ENCODE data around the gene VWF. TPM values are rescaled to one million over a fixed set of nuclear protein-coding genes. Genes with fewer than 3 reads are reported as not detected.

The VWF gene
- total and polyA plus RNA-seq, 2 experiments from 2014 or later: 0.42 to 0.56 TPM

DNA sequence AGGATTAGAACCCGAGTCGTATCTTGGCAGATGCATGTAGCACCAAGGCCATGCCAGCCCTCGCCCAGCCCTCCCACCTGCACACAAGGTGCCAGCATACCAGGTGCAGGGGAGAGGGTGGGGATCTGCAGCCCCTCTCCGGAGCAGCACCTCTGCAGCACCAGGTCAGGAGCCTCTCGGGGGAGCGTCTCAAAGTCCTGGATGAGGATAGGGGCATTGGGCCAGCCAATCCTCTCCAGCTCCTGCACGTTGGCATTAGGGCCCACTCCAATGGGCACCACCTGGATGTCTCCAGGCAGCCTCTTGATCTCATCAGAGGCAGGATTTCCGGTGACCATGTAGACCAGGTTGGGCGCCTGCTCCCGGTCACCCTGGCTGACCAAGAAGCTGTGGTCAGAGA lies 106.2 kb downstream of the VWF start:
- H3K4me3 Mint-ChIP-seq: no peak overlapping the region
- no peaks in the 10 kb centered on the region for H3K4me1 ChIP-seq (ENCODE audit: insufficient read depth)
- H3K27ac ChIP-seq (ENCODE audit: low read depth): no peak overlapping the region
- no peaks in the 10 kb centered on the region for H3K79me2 ChIP-seq (replicated peaks; ENCODE audit: insufficient read depth)
- H3K27ac Mint-ChIP-seq: no peak overlapping the region
- DNase-seq (ENCODE audit: low spot score) (no peak), ATAC-seq (no peak)
- H4K20me1 ChIP-seq (replicated peaks; ENCODE audit: insufficient read depth): no peaks in the 10 kb centered on the region; the same call in 1 of the 2 replicates
- TF ChIP-seq ZNF331 (CRISPR knock-in tag; IDR thresholded peaks at IDR 0.05; ENCODE audit: low read depth) (no peak), ZNF462 (CRISPR knock-in tag; IDR thresholded peaks at IDR 0.05) (no peak), EZH2 (IDR thresholded peaks at IDR 0.05; ENCODE audit: low read depth, unreplicated experiment) (no peak), ZNF114 (CRISPR knock-in tag; IDR thresholded peaks at IDR 0.05) (no peak), STAT1 (IDR thresholded peaks at IDR 0.05; ENCODE audit: unreplicated experiment) (no peak), CTCF (conservative IDR thresholded peaks at IDR 0.05; ENCODE audit: low read depth in 2 of 2) (no peak), CREB1 (CRISPR knock-in tag; IDR thresholded peaks at IDR 0.05; ENCODE audit: low read depth) (no peak), ETS1 (IDR thresholded peaks at IDR 0.05) (no peak), POLR2AphosphoS5 (IDR thresholded peaks at IDR 0.05; ENCODE audit: low read depth) (no peak), EZH2phosphoT487 (IDR thresholded peaks at IDR 0.05; ENCODE audit: unreplicated experiment) (no peak), JUNB (IDR thresholded peaks at IDR 0.05; ENCODE audit: unreplicated experiment) (no peak), REST (IDR thresholded peaks at IDR 0.05; ENCODE audit: unreplicated experiment) (no peak), NANOG (IDR thresholded peaks at IDR 0.05; ENCODE audit: borderline replicate concordance) (no peak)
- H3K27me3 ChIP-seq (ENCODE audit: insufficient read depth): no peaks in the 10 kb centered on the region
- H3F3A ChIP-seq (replicated peaks; ENCODE audit: low read depth): no peaks in the 10 kb centered on the region
- peaks cover 12% of the 10 kb centered on the region for H3K27me3 Mint-ChIP-seq (ENCODE audit: insufficient read depth, low read depth, poor library complexity)
- no peaks in the 10 kb centered on the region for H3K36me3 Mint-ChIP-seq (ENCODE audit: low read depth)
- H3K9me2 ChIP-seq (ENCODE audit: insufficient read depth): no peaks in the 10 kb centered on the region
- no peak overlapping the region for H3K4me3 ChIP-seq
- H3K9me3 Mint-ChIP-seq: no peaks in the 10 kb centered on the region; the same call in 2 of the 3 replicates
- H2AFZ ChIP-seq: no peak overlapping the region
- H3K4me1 Mint-ChIP-seq: no peaks in the 10 kb centered on the region
- H3K36me3 ChIP-seq (ENCODE audit: insufficient read depth): no peaks in the 10 kb centered on the region
- no peak overlapping the region for H3K4me2 ChIP-seq
